GM21526 (cell line): ENCODE measurements around the gene ABTB1.

Experiments used
- ATAC-seq: cut with Tn5 transposase; IDR thresholded peaks from one replicate; pipeline ENCODE4 v1.9.1; 2021; ENCODE audit warnings: moderate library complexity; ENCODE audit not compliant: unreplicated experiment, low FRiP score

Gene ABTB1

DNA sequence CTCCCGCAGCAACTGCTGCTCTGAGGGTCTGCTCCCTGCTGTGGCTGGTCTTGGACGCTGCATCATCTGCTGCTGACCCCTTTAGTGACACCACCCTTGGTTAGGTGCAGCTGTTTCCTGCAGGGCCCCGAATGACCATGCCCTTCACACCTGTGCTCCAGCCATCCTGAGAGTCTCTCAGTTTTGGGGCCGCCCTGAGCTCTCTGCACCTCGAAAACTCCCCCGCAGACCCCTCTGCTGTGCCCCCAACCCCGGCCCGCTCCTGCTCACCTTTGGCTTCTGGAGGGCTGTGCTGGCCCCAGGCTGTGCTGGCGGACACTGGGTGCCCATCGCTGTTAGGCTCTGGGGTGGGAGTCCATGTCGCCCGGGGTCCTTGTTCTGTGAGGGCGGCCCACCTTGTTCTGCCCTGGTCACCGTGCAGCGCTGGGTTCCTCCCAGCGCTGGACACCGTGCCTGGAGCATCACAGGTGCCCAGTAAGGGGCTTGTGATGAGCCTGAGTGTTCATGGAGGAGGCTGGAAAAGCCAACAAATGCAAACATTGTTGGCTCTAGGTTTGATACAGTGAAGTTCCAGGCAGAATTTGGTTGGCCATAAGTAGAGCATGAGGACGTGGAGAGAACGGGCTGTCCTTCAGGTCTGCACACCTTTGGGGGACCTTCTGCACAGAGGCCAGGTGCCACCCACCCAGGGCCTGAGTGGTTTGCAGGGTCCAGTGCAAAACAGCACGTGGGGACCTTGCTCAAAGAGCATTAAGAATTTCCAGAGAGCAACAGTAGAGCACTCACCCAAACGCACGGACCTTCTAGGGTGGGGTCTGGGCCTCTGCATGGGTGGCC lies 12.3 kb downstream of the ABTB1 start:
- ATAC-seq, result no peak

GRCh38 chr3:127685708-127686511 lies 13.2 kb downstream of the ABTB1 start:
- no peak for ATAC-seq

- ATAC-seq, result no peak
These were observed 13.8 kb downstream of the ABTB1 start for GRCh38 chr3:127686512-127686894.

DNA sequence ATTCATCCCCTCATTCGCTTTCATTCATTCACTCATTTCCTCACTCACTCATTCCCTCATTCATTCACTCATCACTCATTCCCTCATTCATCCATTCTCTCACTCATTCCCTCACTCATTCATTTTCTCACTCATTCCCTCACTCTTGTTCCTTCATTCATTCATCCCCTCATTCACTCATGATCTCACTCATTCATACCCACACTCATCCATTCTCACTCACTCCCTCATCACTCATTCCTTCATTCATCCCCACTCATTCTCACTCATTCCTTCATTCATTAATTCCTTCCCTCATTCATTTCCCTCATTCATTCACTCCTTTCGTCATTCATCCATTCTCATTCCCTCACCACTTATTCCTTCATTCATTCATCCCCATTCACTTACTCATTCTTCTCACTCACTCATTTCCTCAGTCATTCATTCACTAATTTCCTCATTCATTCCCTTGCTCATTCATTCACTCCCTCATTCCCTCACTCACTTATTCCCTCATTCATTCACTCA lies 14.5 kb downstream of the ABTB1 start:
- no peak for ATAC-seq

DNA sequence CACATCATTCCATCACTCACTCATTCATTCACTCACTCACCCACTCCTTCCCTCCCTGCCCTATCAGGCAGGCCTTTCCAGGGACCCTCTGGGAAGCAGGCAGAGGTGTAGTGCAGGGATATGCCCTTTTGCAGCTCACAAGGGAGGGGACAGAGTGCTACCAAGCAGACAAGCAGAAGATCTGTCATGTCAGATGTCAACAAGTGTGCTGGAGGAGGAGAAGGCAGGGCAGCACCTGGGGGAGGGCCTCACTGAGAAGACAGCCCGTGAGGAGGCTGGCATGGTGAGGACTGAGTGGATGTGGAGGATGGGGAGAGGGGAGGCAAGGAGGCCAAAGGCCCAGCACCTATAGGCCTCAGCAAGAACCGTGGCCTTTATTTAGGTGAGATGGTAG lies 15.3 kb downstream of the ABTB1 start:
- ATAC-seq, result no peak

- ATAC-seq, result no peak
These were observed 15.9 kb downstream of the ABTB1 start for GRCh38 chr3:127688416-127689265.

DNA sequence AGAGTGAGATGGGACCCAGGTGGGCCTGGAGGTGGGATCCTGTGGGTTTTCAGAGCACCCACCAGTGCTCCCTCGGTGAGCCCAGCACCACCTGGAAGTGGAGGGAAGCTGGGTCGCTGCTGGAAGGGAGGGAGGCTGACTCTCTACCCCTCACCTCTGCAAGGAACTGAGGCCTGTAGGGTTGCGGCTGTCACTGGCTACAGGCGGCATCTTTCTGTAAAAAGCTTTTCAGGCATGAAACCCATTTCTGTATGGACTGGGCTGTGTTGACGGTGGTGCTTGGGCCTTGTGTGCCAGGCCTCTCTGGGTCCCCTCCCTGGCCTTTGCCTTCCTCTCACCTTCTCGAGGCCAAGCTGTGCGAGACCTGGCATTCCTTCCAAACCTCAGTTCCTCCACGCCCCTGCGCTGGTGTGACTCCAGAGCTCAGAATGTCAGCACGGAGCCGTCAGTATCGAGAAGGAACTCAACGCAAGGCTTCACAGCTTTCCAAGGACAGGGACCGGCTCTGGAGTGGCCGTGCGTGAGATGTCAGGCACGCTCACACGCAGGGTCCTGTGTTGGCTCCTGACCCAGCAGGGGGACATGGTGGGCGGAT lies 16.6 kb downstream of the ABTB1 start:
- ATAC-seq, result no peak

- no peak for ATAC-seq
These were observed 17.4 kb downstream of the ABTB1 start for GRCh38 chr3:127690106-127690505.

- ATAC-seq, result no peak
These were observed 18.2 kb downstream of the ABTB1 start for GRCh38 chr3:127690823-127691452.

GRCh38 chr3:127691489-127691888 lies 18.7 kb downstream of the ABTB1 start:
- no peak for ATAC-seq

GRCh38 chr3:127691974-127692373 lies 19.2 kb downstream of the ABTB1 start:
- no peak for ATAC-seq

DNA sequence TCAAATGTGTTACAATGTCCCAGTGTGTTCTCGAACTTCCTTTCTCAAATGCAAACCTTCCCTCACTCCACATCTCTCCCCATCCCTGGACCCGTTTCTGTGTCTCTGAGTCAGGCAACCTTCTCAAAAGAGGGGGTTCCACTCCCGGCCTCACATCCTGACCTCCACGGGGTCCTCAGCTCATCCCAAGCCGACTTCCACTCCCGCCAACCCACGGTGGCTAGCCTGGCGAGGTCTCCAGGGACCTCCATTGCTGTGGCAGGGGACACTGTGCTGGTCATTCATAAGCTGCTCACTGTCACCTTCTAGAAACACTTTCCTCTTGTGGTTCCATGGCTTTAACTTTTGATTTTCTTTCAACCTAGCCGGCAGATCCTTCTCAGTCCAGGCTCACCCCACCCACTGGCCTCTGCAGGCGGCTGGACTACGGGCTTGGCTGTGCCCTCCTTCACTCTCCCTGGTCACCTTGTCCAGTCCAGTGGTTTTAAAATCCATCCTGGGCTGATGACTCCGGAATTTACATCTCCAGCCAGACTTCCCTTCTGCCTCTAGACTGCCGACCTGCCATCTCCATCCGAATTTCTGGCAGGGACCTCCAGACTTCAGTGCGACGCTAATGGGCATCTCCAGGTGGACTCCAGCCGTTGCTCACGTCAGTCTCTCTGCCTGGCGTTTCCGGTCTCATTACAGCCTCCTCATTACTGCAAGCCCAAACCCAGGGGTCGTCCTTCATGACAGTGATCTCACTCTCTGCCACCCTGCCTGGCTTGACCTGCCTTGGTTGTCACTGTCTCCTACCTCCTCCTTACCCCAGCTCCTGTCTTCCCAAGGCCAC lies 20.0 kb downstream of the ABTB1 start:
- no peak for ATAC-seq

DNA sequence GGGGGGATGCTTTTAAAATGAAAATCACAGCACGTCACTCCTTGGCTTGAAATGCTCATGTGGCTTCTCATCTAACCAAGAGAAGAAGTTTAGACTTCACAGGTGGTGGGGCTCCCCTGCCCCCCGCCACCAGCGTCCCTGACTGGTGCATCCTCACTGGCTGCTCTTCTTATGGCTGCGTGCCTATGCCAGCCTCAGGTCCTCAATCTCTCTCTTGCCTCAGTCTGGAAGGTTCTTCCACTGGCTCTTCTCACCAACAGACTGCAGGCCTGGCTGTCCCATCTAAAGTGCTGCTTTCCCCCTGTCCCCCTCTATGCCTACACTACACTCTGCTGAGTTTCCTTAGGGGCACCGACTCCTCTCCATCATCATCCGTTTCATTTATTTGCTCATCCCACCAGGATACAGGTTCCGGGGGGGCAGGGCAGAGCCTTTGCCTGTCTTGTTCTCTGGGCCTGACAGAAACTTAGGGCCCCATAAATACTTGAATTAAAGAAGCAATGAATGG lies 20.6 kb downstream of the ABTB1 start:
- no peak for ATAC-seq

DNA sequence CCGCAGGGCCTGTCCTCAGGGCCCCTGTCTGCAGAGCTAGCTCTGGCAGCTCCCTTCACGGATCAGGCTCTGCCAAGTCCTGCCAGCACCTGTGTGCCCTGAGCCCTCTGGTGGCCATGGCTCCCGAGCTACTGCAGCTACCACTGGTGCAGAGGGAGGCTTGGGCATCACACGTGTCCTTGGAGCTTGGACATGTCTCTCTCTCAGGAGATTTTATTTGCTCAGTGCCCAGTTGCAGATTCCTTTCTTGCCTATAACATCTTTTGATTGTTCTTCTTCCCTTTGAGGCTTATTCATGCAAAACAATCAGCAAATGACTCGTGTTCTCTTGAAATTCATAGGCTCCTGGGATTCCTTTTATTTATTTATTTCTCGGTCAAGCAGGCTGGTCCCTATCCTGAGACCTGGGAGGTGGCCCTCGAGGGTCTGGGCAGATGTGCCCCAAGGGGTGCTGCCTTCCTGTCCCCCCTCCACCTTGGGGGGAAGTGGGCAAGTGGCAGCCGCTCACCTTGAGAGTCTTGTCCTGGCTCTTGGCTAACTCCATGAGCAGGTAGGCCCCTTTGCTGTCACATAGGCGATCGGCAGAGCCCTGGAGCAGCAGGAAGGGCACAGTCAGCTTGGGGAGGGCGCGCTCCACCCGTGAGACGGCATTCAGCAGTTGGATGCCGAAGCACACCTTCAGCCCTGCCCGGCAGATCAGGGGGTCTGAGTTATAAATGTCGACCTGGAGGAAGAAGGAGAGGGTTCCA lies 21.9 kb downstream of the ABTB1 start:
- ATAC-seq, result no peak

- peak; percentile 52 for ATAC-seq
These were observed 24.9 kb downstream of the ABTB1 start for GRCh38 chr3:127697551-127698240.

DNA sequence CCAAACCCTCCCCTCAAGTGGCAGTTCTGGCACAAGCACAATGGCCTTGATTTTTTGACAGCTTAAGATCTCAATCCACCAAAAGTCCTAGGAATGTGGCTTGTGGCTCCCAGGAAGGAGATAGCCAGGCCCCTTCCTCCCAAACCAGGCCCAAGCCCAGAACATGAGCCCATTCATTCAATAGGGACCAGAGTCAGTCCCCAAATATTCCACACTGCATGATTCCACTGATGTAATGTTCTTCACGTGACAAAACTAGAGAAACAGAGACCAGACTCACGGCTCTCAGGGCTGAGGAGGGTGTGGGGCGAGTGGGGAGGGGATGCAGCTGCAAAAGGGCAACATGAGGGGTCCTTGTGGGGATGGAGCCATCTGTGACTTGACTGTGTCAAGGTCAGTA lies 25.5 kb downstream of the ABTB1 start:
- no peak for ATAC-seq

DNA sequence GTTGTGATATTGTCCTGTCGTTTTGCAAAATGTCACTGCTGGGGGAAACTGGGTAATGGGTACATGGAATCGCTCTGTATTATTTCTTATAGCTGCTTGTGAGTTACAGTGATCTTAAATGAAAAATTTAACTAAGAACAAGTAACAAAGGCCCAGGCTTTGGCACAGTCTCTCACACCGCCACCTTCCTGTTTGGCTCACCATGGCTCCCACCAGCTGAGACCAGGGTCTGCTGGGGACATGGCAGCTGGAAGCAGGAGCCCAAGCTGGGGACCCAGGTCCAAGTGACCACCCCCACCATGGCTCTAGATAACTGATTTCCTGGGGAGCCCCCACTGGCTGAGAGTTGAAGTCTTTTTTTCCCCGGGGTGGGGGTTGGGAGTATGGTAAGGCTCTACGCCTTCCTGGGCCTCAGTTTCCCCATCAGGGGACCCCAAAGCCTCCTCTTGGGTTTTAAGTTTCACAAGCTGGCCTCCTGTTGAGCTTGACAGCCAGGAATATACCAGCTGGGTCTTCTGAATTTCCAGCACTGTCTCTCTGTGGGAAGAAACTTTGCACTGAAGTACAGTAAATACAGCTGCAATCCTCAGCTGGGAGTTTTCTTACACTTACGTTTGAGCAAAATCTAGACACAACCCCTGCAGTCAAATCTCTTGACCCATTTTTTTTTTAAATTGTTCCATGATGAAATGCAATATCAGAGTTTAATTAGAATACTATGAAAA lies 26.1 kb downstream of the ABTB1 start:
- no peak for ATAC-seq
